CD4-positive, alpha-beta T cell (primary cell): Measurements from ENCODE around the gene MSLN. TPM values are rescaled to one million over a fixed set of nuclear protein-coding genes. Genes with fewer than 3 reads are reported as not detected.
A peak's percentile ranks its signal among the peaks of the same experiment; 100 is the strongest.

ENCODE experiments used
- ATAC-seq: fragments of 200-7000 bp; cut with Tn5 transposase; one replicate; pipeline ENCODE4 v1.10.0; 2022; ENCODE audit warnings: mild to moderate bottlenecking; ENCODE audit not compliant: poor library complexity
- CTCF ChIA-PET: fragments of 350-600 bp; sonication (Branson Sonifier 250); formaldehyde crosslinking; loops from one replicate; lab custom pipeline; 2021; ENCODE audit warnings: antibody characterized with exemption, inconsistent platforms; lab: Charles Lee
- POLR2A ChIA-PET: fragments of 350-600 bp; sonication (Branson Sonifier 250); formaldehyde crosslinking; loops from one replicate; lab custom pipeline; 2021; ENCODE audit warnings: antibody characterized with exemption, inconsistent platforms; lab: Charles Lee
- DNase-seq, 14 experiments: peaks; one replicate each; pipeline ENCODE4 v3.0.0-alpha.2; 2013 to 2020; ENCODE audit warnings: mixed read lengths in 2 of 14
- H3K27ac ChIP-seq, 2 donors: one replicate each; pipeline versions ENCODE4 v1.5.1 to v1.7.0; 2013; ENCODE audit warnings: low read length in 2 of 2, low read depth in 1 of 2, mild to moderate bottlenecking in 1 of 2
- H3K27me3 ChIP-seq, 2 experiments: 1 replicate in 1 of 2; 2 replicates in 1 of 2; pipeline versions ENCODE4 v1.6.1 to v1.7.0; 2013; ENCODE audit warnings: low read length in 2 of 2, control low read depth in 1 of 2, mild to moderate bottlenecking in 1 of 2, moderate library complexity in 1 of 2; ENCODE audit not compliant: insufficient read depth in 2 of 2, control insufficient read depth in 1 of 2
- H3K36me3 ChIP-seq: one replicate; pipeline ENCODE4 v1.6.1; 2013; ENCODE audit warnings: low read length, control low read depth; ENCODE audit not compliant: insufficient read depth
- H3K4me1 ChIP-seq: one replicate; pipeline ENCODE4 v1.6.1; 2013; ENCODE audit warnings: low read length, control low read depth; ENCODE audit not compliant: insufficient read depth
- H3K4me3 ChIP-seq: one replicate; pipeline ENCODE4 v1.5.1; 2013; ENCODE audit warnings: mild to moderate bottlenecking, low read length, moderate library complexity
- H3K9me3 ChIP-seq, 2 experiments: 1 replicate in 1 of 2; 2 replicates in 1 of 2; pipeline versions ENCODE4 v1.6.1 to v1.7.0; 2013; ENCODE audit warnings: low read length in 2 of 2, mild to moderate bottlenecking in 2 of 2, control low read depth in 1 of 2, moderate library complexity in 1 of 2; ENCODE audit not compliant: control insufficient read depth in 1 of 2, insufficient read depth in 1 of 2
- H3K27ac Mint-ChIP-seq: one replicate; pipeline ENCODE4 v1.8.0; 2020; ENCODE audit warnings: mixed read lengths
- H3K27me3 Mint-ChIP-seq: one replicate; pipeline ENCODE4 v1.8.0; 2021; ENCODE audit warnings: mixed read lengths
- H3K36me3 Mint-ChIP-seq: one replicate; pipeline ENCODE4 v1.8.0; 2021; ENCODE audit warnings: low read depth, mixed read lengths
- H3K4me1 Mint-ChIP-seq: one replicate; pipeline ENCODE4 v1.8.0; 2021; ENCODE audit warnings: low read depth, mixed read lengths
- H3K4me3 Mint-ChIP-seq: one replicate; pipeline ENCODE4 v1.8.0; 2020; ENCODE audit warnings: mild to moderate bottlenecking, mixed read lengths
- H3K9me3 Mint-ChIP-seq: one replicate; pipeline ENCODE4 v1.8.0; 2020; ENCODE audit warnings: mixed read lengths
- CTCF ChIP-seq: fragments of 200-600 bp; IDR thresholded peaks from one replicate; pipeline ENCODE4 v1.8.0; 2022; ENCODE audit warnings: antibody characterized with exemption, mild to moderate bottlenecking
- intact Hi-C, 2 experiments: fragments of 100-400 bp; cut with DNase I in 1 of 2; cut with micrococcal nuclease in 1 of 2; formaldehyde crosslinking; loops; one replicate each; pipeline versions ENCODE4 v1.15.1 to v1.9.0; 2023 to 2025; cut with DNase I, micrococcal nuclease
- total RNA-seq, 174 experiments: library from RNA in 2 of 174; stranded (reverse) in 2 of 174; gene quantifications; one replicate each; pipeline ENCODE4 v1.2.3 and lab custom pipeline; 2021 to 2026

MSLN gene
- total RNA-seq, 2 experiments from 2014 or later, result not detected

- DNase-seq (no peak), ATAC-seq (no peak)
- no peaks in the 10 kb centered on the region for H3K27me3 Mint-ChIP-seq
- ChIA-PET POLR2A (no interaction called here), CTCF (no interaction called here)
- H3K9me3 ChIP-seq, result no peaks in the 10 kb centered on the region
- H3K36me3 ChIP-seq, result no peaks in the 10 kb centered on the region
- H3K36me3 Mint-ChIP-seq, result no peaks in the 10 kb centered on the region
- no peak overlapping the region for H3K27ac Mint-ChIP-seq
- H3K4me1 ChIP-seq, result no peaks in the 10 kb centered on the region
- no peak overlapping the region for H3K4me3 Mint-ChIP-seq
- H3K4me1 Mint-ChIP-seq, result no peaks in the 10 kb centered on the region
- intact Hi-C loops, result no loop called here
- no peak for TF ChIP-seq CTCF
- H3K27ac ChIP-seq, result no peak overlapping the region
- H3K4me3 ChIP-seq, result no peak overlapping the region
- peaks cover 0 to 2% of the 10 kb centered on the region in 2 experiments for H3K27me3 ChIP-seq
- no peaks in the 10 kb centered on the region for H3K9me3 Mint-ChIP-seq
Observed at GRCh38 chr16:765488-765865, 4.9 kb downstream of the MSLN start.

GRCh38 chr16:766008-766819 lies 5.7 kb downstream of the MSLN start:
- DNase-seq (peak in 2 of 14 experiments; percentile 3 to 17), ATAC-seq (no peak)
- Histone ChIP-seq H3K4me3 (no peak overlapping the region), H3K27ac (no peak overlapping the region), H3K4me1 (no peaks in the 10 kb centered on the region), H3K9me3 (no peaks in the 10 kb centered on the region), H3K27me3 (peaks cover 0 to 2% of the 10 kb centered on the region in 2 experiments), H3K36me3 (no peaks in the 10 kb centered on the region)
- no peak for TF ChIP-seq CTCF
- Mint-ChIP-seq H3K4me3 (no peak overlapping the region), H3K27ac (no peak overlapping the region), H3K36me3 (no peaks in the 10 kb centered on the region), H3K27me3 (no peaks in the 10 kb centered on the region), H3K9me3 (no peaks in the 10 kb centered on the region), H3K4me1 (no peaks in the 10 kb centered on the region)
- ChIA-PET POLR2A (no interaction called here), CTCF (no interaction called here)
- intact Hi-C loops, result no loop called here

- H3K36me3 ChIP-seq, result no peaks in the 10 kb centered on the region
- no peaks in the 10 kb centered on the region for H3K27me3 Mint-ChIP-seq
- no peaks in the 10 kb centered on the region for H3K9me3 ChIP-seq
- no peak overlapping the region for H3K4me3 Mint-ChIP-seq
- H3K27ac Mint-ChIP-seq, result no peak overlapping the region
- intact Hi-C loops, result no loop called here
- H3K4me3 ChIP-seq, result no peak overlapping the region
- H3K4me1 Mint-ChIP-seq, result no peaks in the 10 kb centered on the region
- no peak overlapping the region for H3K27ac ChIP-seq
- H3K27me3 ChIP-seq, result peaks cover 0 to 2% of the 10 kb centered on the region in 2 experiments
- DNase-seq, result peak in 2 of 14 experiments; percentile 4 to 19
- H3K36me3 Mint-ChIP-seq, result no peaks in the 10 kb centered on the region
- no peaks in the 10 kb centered on the region for H3K4me1 ChIP-seq
- no peaks in the 10 kb centered on the region for H3K9me3 Mint-ChIP-seq
- CTCF ChIA-PET, result no interaction called here
- POLR2A ChIA-PET, result no interaction called here
- no peak for TF ChIP-seq CTCF
- no peak for ATAC-seq
Observed at GRCh38 chr16:766820-767640, 6.5 kb downstream of the MSLN start.
